DMS53 treated with DMSO at 0.1 percent for 48 hours (cell line): ENCODE data around the gene KCNQ1.

ENCODE experiments used
- DNase-seq: peaks from one replicate; lab custom pipeline; 2025; ENCODE audit not compliant: unreplicated experiment; lab: John Stamatoyannopoulos, UW

Gene KCNQ1

GRCh38 chr11:2813141-2813908, 368.5 kb downstream of the KCNQ1 start:
- no peak for DNase-seq

- DNase-seq, result no peak
Measured at GRCh38 chr11:2813968-2814367, 369.2 kb downstream of the KCNQ1 start.

GRCh38 chr11:2814751-2815150, 369.9 kb downstream of the KCNQ1 start:
- no peak for DNase-seq

GRCh38 chr11:2815762-2816496, 371.1 kb downstream of the KCNQ1 start:
- no peak for DNase-seq

GRCh38 chr11:2816523-2816922, 371.7 kb downstream of the KCNQ1 start:
- no peak for DNase-seq

- DNase-seq, result no peak
Measured at GRCh38 chr11:2816941-2817421, 372.2 kb downstream of the KCNQ1 start.

- DNase-seq, result no peak
Measured at GRCh38 chr11:2817431-2817830, 372.6 kb downstream of the KCNQ1 start.

- no peak for DNase-seq
Measured at GRCh38 chr11:2818021-2818420, 373.2 kb downstream of the KCNQ1 start.

- DNase-seq, result no peak
Measured at GRCh38 chr11:2818503-2818902, 373.7 kb downstream of the KCNQ1 start.

- no peak for DNase-seq
Measured at GRCh38 chr11:2819316-2819715, 374.5 kb downstream of the KCNQ1 start.

GRCh38 chr11:2820976-2821375, 376.2 kb downstream of the KCNQ1 start:
- DNase-seq, result no peak

- DNase-seq, result no peak
Measured at GRCh38 chr11:2821891-2822290, 377.1 kb downstream of the KCNQ1 start.

GRCh38 chr11:2824851-2825250, 380.0 kb downstream of the KCNQ1 start:
- DNase-seq, result no peak

GRCh38 chr11:2825261-2825888, 380.6 kb downstream of the KCNQ1 start:
- no peak for DNase-seq

- DNase-seq, result no peak
Measured at GRCh38 chr11:2825889-2826678, 381.3 kb downstream of the KCNQ1 start.

- DNase-seq, result no peak
Measured at GRCh38 chr11:2826679-2827056, 381.9 kb downstream of the KCNQ1 start.

GRCh38 chr11:2827256-2827655, 382.4 kb downstream of the KCNQ1 start:
- DNase-seq, result no peak

- DNase-seq, result no peak
Measured at GRCh38 chr11:2827792-2828191, 383.0 kb downstream of the KCNQ1 start.

GRCh38 chr11:2828585-2829330, 383.9 kb downstream of the KCNQ1 start:
- no peak for DNase-seq

- no peak for DNase-seq
Measured at GRCh38 chr11:2830030-2830812, 385.4 kb downstream of the KCNQ1 start.
